HEK293 (cell line): ENCODE results near the gene DNASE2.
A peak's percentile ranks its signal among the peaks of the same experiment; 100 is the strongest.

ENCODE experiments used
- KLF16 ChIP-seq: fragments of 450-650 bp; formaldehyde crosslinking; IDR thresholded peaks from 2 replicates; pipeline ENCODE4 v1.5.1; 2017; ENCODE audit warnings: missing biosample characterization, missing genetic modification characterization
- PBX3 ChIP-seq: sonication (generic); formaldehyde crosslinking; IDR thresholded peaks from 2 replicates; pipeline ENCODE4 v1.8.1; 2022; ENCODE audit warnings: mild to moderate bottlenecking, moderate library complexity, missing genetic modification reagents
- PRDM2 ChIP-seq: fragments of 450-650 bp; formaldehyde crosslinking; IDR thresholded peaks from 2 replicates; pipeline ENCODE4 v1.5.1; 2016; ENCODE audit warnings: missing biosample characterization, missing genetic modification characterization, borderline replicate concordance
- SP2 ChIP-seq: fragments of 450-650 bp; formaldehyde crosslinking; IDR thresholded peaks from 2 replicates; pipeline ENCODE4 v1.5.1; 2016; ENCODE audit warnings: missing biosample characterization, missing genetic modification characterization
- YY1 ChIP-seq: fragments of 450-650 bp; formaldehyde crosslinking; IDR thresholded peaks from 2 replicates; pipeline ENCODE4 v1.5.1; 2018; ENCODE audit warnings: missing biosample characterization, missing genetic modification characterization
- ZBTB1 ChIP-seq: fragments of 450-650 bp; formaldehyde crosslinking; IDR thresholded peaks from 2 replicates; pipeline ENCODE4 v1.5.1; 2016; ENCODE audit warnings: missing biosample characterization, missing genetic modification characterization
- ZBTB10 ChIP-seq: fragments of 450-650 bp; formaldehyde crosslinking; IDR thresholded peaks from 2 replicates; pipeline ENCODE4 v1.5.1; 2016; ENCODE audit warnings: missing biosample characterization, missing genetic modification characterization
- ZBTB17 ChIP-seq: fragments of 450-650 bp; formaldehyde crosslinking; IDR thresholded peaks from 2 replicates; pipeline ENCODE4 v1.5.1; 2016; ENCODE audit warnings: missing biosample characterization, missing genetic modification characterization
- ZBTB21 ChIP-seq: fragments of 450-650 bp; formaldehyde crosslinking; IDR thresholded peaks from 2 replicates; pipeline ENCODE4 v1.5.1; 2017; ENCODE audit warnings: missing biosample characterization, missing genetic modification characterization
- ZBTB26 ChIP-seq: fragments of 450-650 bp; formaldehyde crosslinking; optimal IDR thresholded peaks from 2 replicates; pipeline ENCODE3; 2016; ENCODE audit warnings: missing biosample characterization, mild to moderate bottlenecking, missing genetic modification characterization
- ZNF112 ChIP-seq: fragments of 450-650 bp; formaldehyde crosslinking; IDR thresholded peaks from 2 replicates; pipeline ENCODE4 v1.5.0; 2017; ENCODE audit warnings: missing biosample characterization, missing genetic modification characterization
- ZNF114 ChIP-seq: fragments of 450-650 bp; formaldehyde crosslinking; IDR thresholded peaks from 2 replicates; pipeline ENCODE4 v1.5.0; 2017; ENCODE audit warnings: missing biosample characterization, missing genetic modification characterization
- ZNF157 ChIP-seq: fragments of 450-650 bp; formaldehyde crosslinking; IDR thresholded peaks from 2 replicates; pipeline ENCODE4 v1.5.1; 2016; ENCODE audit warnings: missing biosample characterization, missing genetic modification characterization
- ZNF169 ChIP-seq: fragments of 450-650 bp; formaldehyde crosslinking; IDR thresholded peaks from 2 replicates; pipeline ENCODE4 v1.5.1; 2016; ENCODE audit warnings: missing biosample characterization, missing genetic modification characterization
- ZNF184 ChIP-seq: fragments of 450-650 bp; IDR thresholded peaks from 2 replicates; pipeline ENCODE4 v1.5.1; 2018; ENCODE audit warnings: missing biosample characterization, mild to moderate bottlenecking, missing genetic modification characterization
- ZNF248 ChIP-seq: fragments of 450-650 bp; formaldehyde crosslinking; IDR thresholded peaks from 2 replicates; pipeline ENCODE4 v1.5.1; 2017; ENCODE audit warnings: missing biosample characterization, missing genetic modification characterization
- ZNF280D ChIP-seq: fragments of 450-650 bp; formaldehyde crosslinking; IDR thresholded peaks from 2 replicates; pipeline ENCODE4 v1.5.1; 2016; ENCODE audit warnings: missing biosample characterization, missing genetic modification characterization
- ZNF311 ChIP-seq: fragments of 450-650 bp; formaldehyde crosslinking; IDR thresholded peaks from 2 replicates; pipeline ENCODE4 v1.5.1; 2017; ENCODE audit warnings: missing biosample characterization, missing genetic modification characterization, borderline replicate concordance
- ZNF398 ChIP-seq: fragments of 450-650 bp; formaldehyde crosslinking; IDR thresholded peaks from 2 replicates; pipeline ENCODE4 v1.5.1; 2017; ENCODE audit warnings: missing biosample characterization, missing genetic modification characterization
- ZNF473 ChIP-seq: fragments of 450-650 bp; formaldehyde crosslinking; IDR thresholded peaks from 2 replicates; pipeline ENCODE4 v1.5.1; 2017; ENCODE audit warnings: missing biosample characterization, missing genetic modification characterization
- ZNF600 ChIP-seq: fragments of 450-650 bp; formaldehyde crosslinking; IDR thresholded peaks from 2 replicates; pipeline ENCODE4 v1.5.1; 2016; ENCODE audit warnings: missing biosample characterization, missing genetic modification characterization
- ZNF664 ChIP-seq: fragments of 450-650 bp; formaldehyde crosslinking; IDR thresholded peaks from 2 replicates; pipeline ENCODE4 v1.5.1; 2016; ENCODE audit warnings: missing biosample characterization, missing genetic modification characterization
- ZNF792 ChIP-seq: fragments of 450-650 bp; formaldehyde crosslinking; IDR thresholded peaks from 2 replicates; pipeline ENCODE4 v1.5.1; 2016; ENCODE audit warnings: missing biosample characterization, missing genetic modification characterization

Gene DNASE2

GRCh38 chr19:12872941-12873890, 8.0 kb downstream of the DNASE2 start (continued):
- no peak for TF ChIP-seq ZNF664 (tag by site-specific recombination)
- no peak for TF ChIP-seq ZNF600 (tag by site-specific recombination)
- no peak for TF ChIP-seq ZBTB17 (tag by site-specific recombination)
- TF ChIP-seq ZBTB1 (tag by site-specific recombination), result no peak
- no peak for TF ChIP-seq ZNF248 (tag by site-specific recombination)
- no peak for TF ChIP-seq ZNF114
- TF ChIP-seq ZNF112, result no peak
- TF ChIP-seq ZNF280D (tag by site-specific recombination), result no peak
- no peak for TF ChIP-seq YY1
- no peak for TF ChIP-seq ZBTB26
- TF ChIP-seq KLF16, result peak; percentile 11; the same call in 1 of the 2 replicates
- TF ChIP-seq ZNF169 (tag by site-specific recombination), result no peak
- no peak for TF ChIP-seq ZNF398 (tag by site-specific recombination)
- peak; percentile 61 for TF ChIP-seq SP2
- TF ChIP-seq PBX3, result no peak
- no peak for TF ChIP-seq ZBTB10 (tag by site-specific recombination)
- TF ChIP-seq PRDM2 (tag by site-specific recombination), result no peak
- no peak for TF ChIP-seq ZNF184 (tag by site-specific recombination)
- no peak for TF ChIP-seq ZNF473 (tag by site-specific recombination)
- no peak for TF ChIP-seq ZNF157 (tag by site-specific recombination)
- no peak for TF ChIP-seq ZNF311 (tag by site-specific recombination)
- TF ChIP-seq ZNF792 (tag by site-specific recombination), result no peak
- no peak for TF ChIP-seq ZBTB21
